HEK293 (cell line): ENCODE measurements around the gene KANK2.
"Not testable (repeated sequence)": the region's sequence is repeated elsewhere in the genome, so short reads cannot be mapped to it uniquely, and the experiment has no call there.

Experiments
- CTCF ChIA-PET: fragments of 350-600 bp; formaldehyde crosslinking; extraction: SDS; loops from one replicate; lab custom pipeline; 2021; ENCODE audit warnings: antibody characterized with exemption; lab: Yijun Ruan, JAX
- POLR2A ChIA-PET: fragments of 300-600 bp; formaldehyde crosslinking; extraction: SDS; loops from one replicate; lab custom pipeline; 2020; ENCODE audit warnings: antibody characterized with exemption, inconsistent platforms; lab: Yijun Ruan, JAX
- H3K27ac ChIP-seq: fragments of 200-500 bp; sonication (Bioruptor generic); 2 replicates; pipeline ENCODE4 v1.5.1; 2014; ENCODE audit warnings: low read depth, low read length, control low read depth, inconsistent platforms; ENCODE audit errors: extremely low read depth
- H3K36me3 ChIP-seq, 2 experiments: fragments of 200-500 bp in 1 of 2; sonication (Bioruptor generic) in 1 of 2; 1 replicate in 1 of 2; 2 replicates in 1 of 2; pipeline ENCODE4 v1.5.1; 2014 to 2017; ENCODE audit warnings: inconsistent platforms in 2 of 2, low read length in 2 of 2; ENCODE audit not compliant: control insufficient read depth in 2 of 2, insufficient read depth in 1 of 2
- H3K4me1 ChIP-seq: fragments of 200-500 bp; sonication (Bioruptor generic); 2 replicates; pipeline ENCODE4 v1.5.1; 2014; ENCODE audit warnings: mild to moderate bottlenecking, low read length, inconsistent platforms; ENCODE audit not compliant: control insufficient read depth, insufficient read depth
- H3K4me3 ChIP-seq: 2 replicates; pipeline ENCODE4 v1.5.1; 2011; ENCODE audit warnings: low read depth, mild to moderate bottlenecking, control low read depth, low read length, moderate library complexity
- H3K9me3 ChIP-seq: fragments of 200-500 bp; sonication (Bioruptor generic); 2 replicates; pipeline ENCODE4 v1.5.1; 2014; ENCODE audit warnings: low read depth, low read length, inconsistent platforms; ENCODE audit not compliant: control insufficient read depth, insufficient read depth
- AEBP2 ChIP-seq: fragments of 450-650 bp; formaldehyde crosslinking; IDR thresholded peaks from 2 replicates; pipeline ENCODE4 v1.5.1; 2016; ENCODE audit warnings: missing biosample characterization, missing genetic modification characterization, borderline replicate concordance
- GLIS1 ChIP-seq: fragments of 450-650 bp; formaldehyde crosslinking; IDR thresholded peaks from 2 replicates; pipeline ENCODE4 v1.5.1; 2016; ENCODE audit warnings: missing biosample characterization, missing genetic modification characterization
- GLIS2 ChIP-seq: fragments of 450-650 bp; formaldehyde crosslinking; IDR thresholded peaks from 2 replicates; pipeline ENCODE4 v1.5.1; 2016; ENCODE audit warnings: missing biosample characterization, missing genetic modification characterization
- KLF7 ChIP-seq: fragments of 450-650 bp; formaldehyde crosslinking; IDR thresholded peaks from 2 replicates; pipeline ENCODE4 v1.5.1; 2016; ENCODE audit warnings: missing biosample characterization, missing genetic modification characterization, borderline replicate concordance
- KLF8 ChIP-seq: fragments of 450-650 bp; formaldehyde crosslinking; IDR thresholded peaks from 2 replicates; pipeline ENCODE4 v1.5.1; 2016; ENCODE audit warnings: missing biosample characterization, missing genetic modification characterization
- SCRT1 ChIP-seq: fragments of 450-650 bp; formaldehyde crosslinking; IDR thresholded peaks from 2 replicates; pipeline ENCODE4 v1.5.1; 2016; ENCODE audit warnings: missing biosample characterization, missing genetic modification characterization, borderline replicate concordance
- ZNF121 ChIP-seq: fragments of 450-650 bp; formaldehyde crosslinking; IDR thresholded peaks from 2 replicates; pipeline ENCODE4 v1.5.1; 2016; ENCODE audit warnings: missing biosample characterization, missing genetic modification characterization
- ZNF133 ChIP-seq: fragments of 450-650 bp; formaldehyde crosslinking; IDR thresholded peaks from 2 replicates; pipeline ENCODE4 v1.5.1; 2016; ENCODE audit warnings: missing biosample characterization, missing genetic modification characterization
- ZNF157 ChIP-seq: fragments of 450-650 bp; formaldehyde crosslinking; IDR thresholded peaks from 2 replicates; pipeline ENCODE4 v1.5.1; 2016; ENCODE audit warnings: missing biosample characterization, missing genetic modification characterization
- ZNF23 ChIP-seq: fragments of 450-650 bp; formaldehyde crosslinking; IDR thresholded peaks from 2 replicates; pipeline ENCODE4 v1.5.1; 2016; ENCODE audit warnings: missing biosample characterization, missing genetic modification characterization, borderline replicate concordance
- ZNF24 ChIP-seq: fragments of 450-650 bp; formaldehyde crosslinking; IDR thresholded peaks from 2 replicates; pipeline ENCODE4 v1.5.1; 2016; ENCODE audit warnings: missing biosample characterization, missing genetic modification characterization
- ZNF311 ChIP-seq: fragments of 450-650 bp; formaldehyde crosslinking; IDR thresholded peaks from 2 replicates; pipeline ENCODE4 v1.5.1; 2017; ENCODE audit warnings: missing biosample characterization, missing genetic modification characterization, borderline replicate concordance
- ZNF350 ChIP-seq: fragments of 450-650 bp; formaldehyde crosslinking; IDR thresholded peaks from 2 replicates; pipeline ENCODE4 v1.5.0; 2017; ENCODE audit warnings: missing biosample characterization, mild to moderate bottlenecking, missing genetic modification characterization
- ZNF37A ChIP-seq: fragments of 450-650 bp; IDR thresholded peaks from 2 replicates; pipeline ENCODE4 v1.5.1; 2018; ENCODE audit warnings: missing biosample characterization, missing genetic modification characterization
- ZNF404 ChIP-seq: fragments of 450-650 bp; formaldehyde crosslinking; IDR thresholded peaks from 2 replicates; pipeline ENCODE4 v1.5.1; 2017; ENCODE audit warnings: missing biosample characterization, missing genetic modification characterization
- ZNF549 ChIP-seq: fragments of 450-650 bp; IDR thresholded peaks from 2 replicates; pipeline ENCODE4 v1.5.1; 2018; ENCODE audit warnings: missing biosample characterization, missing genetic modification characterization, mild to moderate bottlenecking, inconsistent platforms, moderate library complexity
- ZNF580 ChIP-seq: fragments of 450-650 bp; formaldehyde crosslinking; IDR thresholded peaks from 2 replicates; pipeline ENCODE4 v1.5.1; 2016; ENCODE audit warnings: missing biosample characterization, missing genetic modification characterization
- ZNF660 ChIP-seq: fragments of 450-650 bp; IDR thresholded peaks from 2 replicates; pipeline ENCODE4 v1.5.1; 2018; ENCODE audit warnings: missing biosample characterization, mild to moderate bottlenecking, missing genetic modification characterization
- ZSCAN16 ChIP-seq: fragments of 450-650 bp; formaldehyde crosslinking; IDR thresholded peaks from 2 replicates; pipeline ENCODE4 v1.5.1; 2016; ENCODE audit warnings: missing biosample characterization, missing genetic modification characterization
- TF ChIP-seq, protein P1 (sequence below): fragments of 450-650 bp; formaldehyde crosslinking; IDR thresholded peaks from 2 replicates; pipeline ENCODE4 v1.5.1; 2016; ENCODE audit warnings: missing biosample characterization, missing genetic modification characterization
- TF ChIP-seq, protein P2 (sequence below): fragments of 450-650 bp; formaldehyde crosslinking; IDR thresholded peaks from 2 replicates; pipeline ENCODE4 v1.5.1; 2016; ENCODE audit warnings: missing biosample characterization, missing genetic modification characterization, low read depth
- TF ChIP-seq, protein P3 (sequence below): fragments of 450-650 bp; formaldehyde crosslinking; IDR thresholded peaks from 2 replicates; pipeline ENCODE4 v1.5.1; 2017; ENCODE audit warnings: missing biosample characterization, missing genetic modification characterization

The KANK2 gene

GRCh38 chr19:11140896-11141295, 56.4 kb downstream of the KANK2 start:
- ChIA-PET CTCF (no interaction called here), POLR2A (no interaction called here)
- H3K4me1 ChIP-seq = peaks cover 26% of the 10 kb centered on the region
- no peak overlapping the region for H3K27ac ChIP-seq
- peaks cover 3 to 12% of the 10 kb centered on the region in 2 experiments; a peak in 2 of 3 replicates for H3K36me3 ChIP-seq
- no peak overlapping the region for H3K4me3 ChIP-seq
- TF ChIP-seq, protein P1, sequence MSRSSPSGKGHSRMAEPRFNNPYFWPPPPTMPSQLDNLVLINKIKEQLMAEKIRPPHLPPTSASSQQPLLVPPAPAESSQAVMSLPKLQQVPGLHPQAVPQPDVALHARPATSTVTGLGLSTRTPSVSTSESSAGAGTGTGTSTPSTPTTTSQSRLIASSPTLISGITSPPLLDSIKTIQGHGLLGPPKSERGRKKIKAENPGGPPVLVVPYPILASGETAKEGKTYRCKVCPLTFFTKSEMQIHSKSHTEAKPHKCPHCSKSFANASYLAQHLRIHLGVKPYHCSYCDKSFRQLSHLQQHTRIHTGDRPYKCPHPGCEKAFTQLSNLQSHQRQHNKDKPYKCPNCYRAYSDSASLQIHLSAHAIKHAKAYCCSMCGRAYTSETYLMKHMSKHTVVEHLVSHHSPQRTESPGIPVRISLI (tag by site-specific recombination) = peak; percentile 53
- no peak for TF ChIP-seq ZNF23 (tag by site-specific recombination)
- TF ChIP-seq GLIS1 (tag by site-specific recombination) = peak; percentile 29
- H3K9me3 ChIP-seq = no peaks in the 10 kb centered on the region

DNA sequence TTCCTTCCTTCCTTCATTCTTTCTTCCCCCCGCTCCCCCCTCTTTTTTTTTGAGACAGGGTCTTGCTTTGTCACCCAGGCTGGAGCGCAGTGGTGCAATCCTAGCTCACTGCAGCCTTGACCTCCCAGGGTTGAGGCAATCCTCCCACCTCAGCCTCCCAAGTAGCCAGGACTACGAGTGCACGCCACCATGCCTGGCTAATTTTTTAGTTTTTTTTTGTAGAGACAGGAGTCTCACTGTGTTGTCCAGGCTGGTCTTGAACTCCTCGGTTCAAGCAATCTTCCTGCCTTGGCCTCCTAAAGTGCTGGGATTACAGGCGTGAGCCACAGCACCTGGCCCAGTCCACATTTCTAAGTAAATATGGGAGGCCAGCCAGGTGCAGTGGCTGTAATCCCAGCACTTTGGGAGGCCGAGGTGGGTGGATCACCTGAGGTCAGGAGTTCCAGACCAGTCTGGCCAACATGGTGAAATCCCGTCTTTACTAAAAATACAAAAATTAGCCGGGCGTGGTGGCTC, 57.3 kb downstream of the KANK2 start:
- H3K27ac ChIP-seq, H3K9me3 ChIP-seq, H3K4me3 ChIP-seq, H3K36me3 ChIP-seq: not testable (repeated sequence)
- TF ChIP-seq ZNF121 (tag by site-specific recombination) = peak; percentile 41; the same call in 1 of the 2 replicates
- ChIA-PET CTCF (interaction anchor here (0.7 to 4.3 kb wide), 2 partner anchors 17 to 64 kb away, joined by 5 to 44 read pairs; no protein-coding TSS in a partner anchor), POLR2A (interaction anchor here (1.1 to 2.0 kb wide), 2 partner anchors 15 to 49 kb away, joined by 4 to 20 read pairs; partner anchors contain the start of gene SPC24)
- H3K4me1 ChIP-seq = peaks cover 26% of the 10 kb centered on the region

- no peak overlapping the region; the same call in 1 of the 2 replicates for H3K4me3 ChIP-seq
- CTCF ChIA-PET = interaction anchor here (0.5 to 4.3 kb wide), 13 partner anchors 8 to 1868 kb away, joined by 3 to 44 read pairs (median 3); no protein-coding TSS in a partner anchor
- POLR2A ChIA-PET = interaction anchor here (0.5 to 2.3 kb wide), 7 partner anchors 10 to 202 kb away, joined by 3 to 20 read pairs (median 4); partner anchors contain the start of gene SPC24
- no peaks in the 10 kb centered on the region for H3K9me3 ChIP-seq
- H3K4me1 ChIP-seq = peaks cover 26% of the 10 kb centered on the region
- no peak overlapping the region for H3K27ac ChIP-seq
- H3K36me3 ChIP-seq = peaks cover 0 to 2% of the 10 kb centered on the region in 2 experiments; a peak in 1 of 3 replicates
- TF ChIP-seq ZSCAN16 (tag by site-specific recombination) (no peak), ZNF580 (no peak), ZNF311 (no peak), ZNF157 (tag by site-specific recombination) (no peak), KLF7 (tag by site-specific recombination) (0 out of 2 replicates have a peak, but pooled peaks have one; percentile 7), ZNF660 (tag by site-specific recombination) (peak; percentile 65; the same call in 1 of the 2 replicates), ZNF549 (tag by site-specific recombination) (no peak), ZNF350 (tag by site-specific recombination) (no peak), ZNF133 (tag by site-specific recombination) (no peak), ZNF37A (tag by site-specific recombination) (no peak), AEBP2 (tag by site-specific recombination) (no peak), ZNF404 (tag by site-specific recombination) (no peak), SCRT1 (tag by site-specific recombination) (no peak), KLF8 (peak; percentile 46; the same call in 1 of the 2 replicates), ZNF24 (tag by site-specific recombination) (0 out of 2 replicates have a peak, but pooled peaks have one; percentile 60), GLIS2 (tag by site-specific recombination) (0 out of 2 replicates have a peak, but pooled peaks have one; percentile 79)
- TF ChIP-seq, protein P2, sequence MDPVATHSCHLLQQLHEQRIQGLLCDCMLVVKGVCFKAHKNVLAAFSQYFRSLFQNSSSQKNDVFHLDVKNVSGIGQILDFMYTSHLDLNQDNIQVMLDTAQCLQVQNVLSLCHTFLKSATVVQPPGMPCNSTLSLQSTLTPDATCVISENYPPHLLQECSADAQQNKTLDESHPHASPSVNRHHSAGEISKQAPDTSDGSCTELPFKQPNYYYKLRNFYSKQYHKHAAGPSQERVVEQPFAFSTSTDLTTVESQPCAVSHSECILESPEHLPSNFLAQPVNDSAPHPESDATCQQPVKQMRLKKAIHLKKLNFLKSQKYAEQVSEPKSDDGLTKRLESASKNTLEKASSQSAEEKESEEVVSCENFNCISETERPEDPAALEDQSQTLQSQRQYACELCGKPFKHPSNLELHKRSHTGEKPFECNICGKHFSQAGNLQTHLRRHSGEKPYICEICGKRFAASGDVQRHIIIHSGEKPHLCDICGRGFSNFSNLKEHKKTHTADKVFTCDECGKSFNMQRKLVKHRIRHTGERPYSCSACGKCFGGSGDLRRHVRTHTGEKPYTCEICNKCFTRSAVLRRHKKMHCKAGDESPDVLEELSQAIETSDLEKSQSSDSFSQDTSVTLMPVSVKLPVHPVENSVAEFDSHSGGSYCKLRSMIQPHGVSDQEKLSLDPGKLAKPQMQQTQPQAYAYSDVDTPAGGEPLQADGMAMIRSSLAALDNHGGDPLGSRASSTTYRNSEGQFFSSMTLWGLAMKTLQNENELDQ (tag by site-specific recombination) = no peak
- TF ChIP-seq, protein P3, sequence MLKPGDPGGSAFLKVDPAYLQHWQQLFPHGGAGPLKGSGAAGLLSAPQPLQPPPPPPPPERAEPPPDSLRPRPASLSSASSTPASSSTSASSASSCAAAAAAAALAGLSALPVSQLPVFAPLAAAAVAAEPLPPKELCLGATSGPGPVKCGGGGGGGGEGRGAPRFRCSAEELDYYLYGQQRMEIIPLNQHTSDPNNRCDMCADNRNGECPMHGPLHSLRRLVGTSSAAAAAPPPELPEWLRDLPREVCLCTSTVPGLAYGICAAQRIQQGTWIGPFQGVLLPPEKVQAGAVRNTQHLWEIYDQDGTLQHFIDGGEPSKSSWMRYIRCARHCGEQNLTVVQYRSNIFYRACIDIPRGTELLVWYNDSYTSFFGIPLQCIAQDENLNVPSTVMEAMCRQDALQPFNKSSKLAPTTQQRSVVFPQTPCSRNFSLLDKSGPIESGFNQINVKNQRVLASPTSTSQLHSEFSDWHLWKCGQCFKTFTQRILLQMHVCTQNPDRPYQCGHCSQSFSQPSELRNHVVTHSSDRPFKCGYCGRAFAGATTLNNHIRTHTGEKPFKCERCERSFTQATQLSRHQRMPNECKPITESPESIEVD (tag by site-specific recombination) = no peak
Observed at GRCh38 chr19:11138601-11139300, 58.6 kb downstream of the KANK2 start.
